ENCODE results near the gene AGBL4. TPM values are rescaled to one million over a fixed set of nuclear protein-coding genes. Genes with fewer than 3 reads are reported as not detected.
"Not testable (repeated sequence)": the region's sequence is repeated elsewhere in the genome, so short reads cannot be mapped to it uniquely, and the experiment has no call there.

The AGBL4 gene
- total RNA-seq, 4 donors from 2014 or later: not detected

- TF ChIP-seq POLR2A (IDR thresholded peaks at IDR 0.05): no peak
- TF ChIP-seq CTCF (IDR thresholded peaks at IDR 0.05): no peak
- intact Hi-C loops (cut with DNase I): no loop called here
- H3K27me3 ChIP-seq: no peaks in the 10 kb centered on the region
- no peaks in the 10 kb centered on the region for H3K36me3 ChIP-seq
- WGBS, 2 donors: 87% methylated on average over 12 of the region's 17 CpGs; no CpG with 5 or more reads in 1 of the 2 donors
- H3K4me1 ChIP-seq: no peaks in the 10 kb centered on the region
- H3K9me3 ChIP-seq: no peaks in the 10 kb centered on the region
- no peak overlapping the region for H3K4me3 ChIP-seq
- no peak for DNase-seq
- no peak overlapping the region for H3K27ac ChIP-seq
Measured at GRCh38 chr1:49331066-49331852, 692.5 kb downstream of the AGBL4 start.

GRCh38 chr1:49323925-49324540 lies 699.7 kb downstream of the AGBL4 start:
- Histone ChIP-seq H3K27ac (no peak overlapping the region), H3K27me3 (no peaks in the 10 kb centered on the region), H3K4me3 (no peak overlapping the region), H3K4me1 (no peaks in the 10 kb centered on the region), H3K9me3 (no peaks in the 10 kb centered on the region), H3K36me3 (no peaks in the 10 kb centered on the region)
- TF ChIP-seq CTCF (IDR thresholded peaks at IDR 0.05) (no peak), POLR2A (IDR thresholded peaks at IDR 0.05) (no peak)
- no peak for DNase-seq
- 76 to 89% methylated on average over 2 of the region's 2 CpGs for WGBS, 2 donors
- intact Hi-C loops (cut with DNase I): no loop called here

- H3K4me3 ChIP-seq; H3K36me3 ChIP-seq; H3K27ac ChIP-seq; intact Hi-C loops (cut with DNase I); H3K4me1 ChIP-seq; H3K9me3 ChIP-seq; DNase-seq; H3K27me3 ChIP-seq: not testable (repeated sequence)
- WGBS, 2 donors: 57% methylated on average over 2 of the region's 2 CpGs
Measured at GRCh38 chr1:49320493-49320892, 703.3 kb downstream of the AGBL4 start.

GRCh38 chr1:49319426-49319963 lies 704.3 kb downstream of the AGBL4 start:
- DNase-seq: no peak
- Histone ChIP-seq H3K27me3 (no peaks in the 10 kb centered on the region), H3K9me3 (peaks cover 0 to 5% (median 0%) of the 10 kb centered on the region in 3 donors), H3K4me3 (no peak overlapping the region), H3K27ac (no peak overlapping the region), H3K4me1 (no peaks in the 10 kb centered on the region), H3K36me3 (no peaks in the 10 kb centered on the region)
- no peak for TF ChIP-seq POLR2A (IDR thresholded peaks at IDR 0.05)
- no peak for TF ChIP-seq CTCF (IDR thresholded peaks at IDR 0.05)
- intact Hi-C loops (cut with DNase I): no loop called here

- Histone ChIP-seq H3K4me3 (no peak overlapping the region), H3K27me3 (no peaks in the 10 kb centered on the region), H3K27ac (no peak overlapping the region), H3K9me3 (peaks cover 0 to 9% (median 0%) of the 10 kb centered on the region in 3 donors), H3K4me1 (no peaks in the 10 kb centered on the region), H3K36me3 (no peaks in the 10 kb centered on the region)
- DNase-seq: no peak
- intact Hi-C loops (cut with DNase I): no loop called here
- 70 to 76% methylated on average over 2 of the region's 2 CpGs for WGBS, 2 donors
- TF ChIP-seq CTCF (IDR thresholded peaks at IDR 0.05) (no peak), POLR2A (IDR thresholded peaks at IDR 0.05) (no peak)
Measured at GRCh38 chr1:49318218-49318617, 705.5 kb downstream of the AGBL4 start.
